GM12878 (cell line): ENCODE data around the gene VPS8. TPM values are rescaled to one million over a fixed set of nuclear protein-coding genes. Genes with fewer than 3 reads are reported as not detected.

Source experiments
- ATAC-seq: fragments of 200-7000 bp; cut with Tn5 transposase; 3 replicates; pipeline ENCODE4 v1.9.1; 2020; ENCODE audit warnings: mild to moderate bottlenecking, moderate library complexity
- BruUV-seq: library from RNA; stranded (reverse); fragments of 400-500 nt; replicated peaks from 2 replicates; lab custom pipeline; 2021; lab: Mats Ljungman, UMichigan
- CTCF ChIA-PET: fragments of 300-600 bp; sonication (Branson Sonifier 250); formaldehyde crosslinking; extraction: SDS; loops from one replicate; lab custom pipeline; 2021; ENCODE audit warnings: inconsistent platforms; lab: Yijun Ruan, JAX
- POLR2A ChIA-PET: fragments of 350-600 bp; formaldehyde crosslinking; extraction: SDS; loops from one replicate; lab custom pipeline; 2021; ENCODE audit warnings: inconsistent platforms; lab: Charles Lee
- RAD21 ChIA-PET: fragments of 300-600 bp; sonication (Branson Sonifier 250); formaldehyde crosslinking; loops from one replicate; lab custom pipeline; 2023; ENCODE audit warnings: antibody characterized with exemption; ENCODE audit not compliant: unreplicated experiment; lab: Charles Lee
- SMC1A ChIA-PET: fragments of 300-600 bp; sonication (Branson Sonifier 250); formaldehyde crosslinking; loops from one replicate; lab custom pipeline; 2023; ENCODE audit not compliant: unreplicated experiment, uncharacterized antibody; lab: Charles Lee
- DNase-seq: peaks from one replicate; pipeline ENCODE4 v3.0.0-alpha.2; 2011; ENCODE audit warnings: low read depth, low spot score
- FAIRE-seq: peaks from 3 replicates; lab custom pipeline; 2011; peaks lifted over from hg19 to GRCh38; lab: Jason Lieb, UNC
- H2AFZ ChIP-seq: 2 replicates; pipeline ENCODE4 v1.6.0; 2011; ENCODE audit warnings: low read depth, low read length, control low read depth; ENCODE audit not compliant: control insufficient read depth
- H3K27ac ChIP-seq: 2 replicates; pipeline ENCODE4 v1.5.1; 2011; ENCODE audit warnings: control low read depth; ENCODE audit not compliant: control insufficient read depth, insufficient read depth
- H3K27me3 ChIP-seq, 2 experiments: replicated peaks in 1 of 2; 2 replicates each; pipeline versions ENCODE4 v1.6.0 to v1.6.1; 2011; ENCODE audit warnings: low read length in 1 of 2; ENCODE audit not compliant: control insufficient read depth in 2 of 2, insufficient read depth in 2 of 2
- H3K36me3 ChIP-seq, 2 experiments: 2 replicates each; pipeline ENCODE4 v1.5.1; 2011; ENCODE audit warnings: low read length in 1 of 2; ENCODE audit not compliant: control insufficient read depth in 2 of 2, insufficient read depth in 2 of 2
- H3K4me1 ChIP-seq: 2 replicates; pipeline ENCODE4 v1.6.1; 2011; ENCODE audit warnings: mild to moderate bottlenecking, low read length, moderate library complexity, mixed read lengths; ENCODE audit not compliant: control insufficient read depth, insufficient read depth
- H3K4me2 ChIP-seq: 2 replicates; pipeline ENCODE4 v1.6.0; 2011; ENCODE audit warnings: control low read depth; ENCODE audit not compliant: control insufficient read depth, insufficient read depth
- H3K4me3 ChIP-seq: fragments of 200-600 bp; sonication (generic); 2 replicates; pipeline ENCODE4 v1.5.1; 2016
- H3K79me2 ChIP-seq: 2 replicates; pipeline ENCODE4 v1.6.0; 2011; ENCODE audit warnings: low read length; ENCODE audit not compliant: control insufficient read depth, insufficient read depth
- H3K9ac ChIP-seq: 2 replicates; pipeline ENCODE4 v1.8.0; 2011; ENCODE audit warnings: low read length, control low read depth, mixed read lengths; ENCODE audit not compliant: control insufficient read depth, insufficient read depth
- H3K9me3 ChIP-seq: replicated peaks from 3 replicates; pipeline ENCODE4 v1.5.1; 2011; ENCODE audit warnings: mild to moderate bottlenecking, low read length; ENCODE audit not compliant: control insufficient read depth, insufficient read depth
- H4K20me1 ChIP-seq: 2 replicates; pipeline ENCODE4 v1.6.0; 2011; ENCODE audit not compliant: control insufficient read depth, insufficient read depth
- CHD2 ChIP-seq: IDR thresholded peaks from 2 replicates; pipeline ENCODE4 v1.6.1; 2011; ENCODE audit warnings: low read depth, low read length, improper control_type of control experiment, borderline replicate concordance
- CREM ChIP-seq: IDR thresholded peaks from 2 replicates; pipeline ENCODE4 v1.6.1; 2014; ENCODE audit warnings: antibody characterized with exemption, low read depth
- E4F1 ChIP-seq: fragments of 450-650 bp; IDR thresholded peaks from 2 replicates; pipeline ENCODE4 v1.6.1; 2018; ENCODE audit warnings: borderline replicate concordance, mild to moderate bottlenecking; ENCODE audit not compliant: partially characterized antibody
- NFIC ChIP-seq: IDR thresholded peaks from 2 replicates; pipeline ENCODE4 v1.6.1; 2012; ENCODE audit warnings: low read depth, mild to moderate bottlenecking, inconsistent platforms, low read length, moderate library complexity
- NFYA ChIP-seq: IDR thresholded peaks from 2 replicates; pipeline ENCODE4 v1.6.1; 2011; ENCODE audit warnings: low read depth, mild to moderate bottlenecking, low read length, improper control_type of control experiment, borderline replicate concordance
- NR2C1 ChIP-seq: fragments of 450-650 bp; IDR thresholded peaks from 2 replicates; pipeline ENCODE4 v1.6.1; 2017; ENCODE audit warnings: antibody characterized with exemption, mild to moderate bottlenecking, moderate library complexity
- NRF1 ChIP-seq: conservative IDR thresholded peaks from 2 replicates; pipeline ENCODE4 v1.6.1; 2011; ENCODE audit warnings: mild to moderate bottlenecking, low read depth, low read length, improper control_type of control experiment
- RBBP5 ChIP-seq: fragments of 200-600 bp; sonication (generic); conservative IDR thresholded peaks from 2 replicates; pipeline ENCODE4 v1.6.1; 2016
- REST ChIP-seq: IDR thresholded peaks from 2 replicates; pipeline ENCODE4 v1.6.1; 2012; ENCODE audit warnings: mild to moderate bottlenecking, low read depth, low read length
- SREBF2 ChIP-seq: IDR thresholded peaks from 2 replicates; pipeline ENCODE4 v1.6.1; 2012; ENCODE audit warnings: mild to moderate bottlenecking, low read length
- TBL1XR1 ChIP-seq: IDR thresholded peaks from 2 replicates; pipeline ENCODE4 v1.6.1; 2012; ENCODE audit warnings: low read depth, low read length, improper control_type of control experiment
- ZBTB4 ChIP-seq: fragments of 450-650 bp; formaldehyde crosslinking; IDR thresholded peaks from 2 replicates; pipeline ENCODE4 v1.4.0; 2022; ENCODE audit warnings: mild to moderate bottlenecking, moderate library complexity
- WGBS: methylation state at CpG from one replicate; pipeline ENCODE4 v1.1.6; 2016; ENCODE audit warnings: low lambda C conversion rate; ENCODE audit not compliant: insufficient replicate concordance, insufficient coverage; ENCODE audit errors: missing lambda C conversion rate; 5-methylcytosine and 5-hydroxymethylcytosine counted together
- in situ Hi-C: fragments of 300-500 bp; cut with MboI; formaldehyde crosslinking; loops from 9 replicates; pipeline ENCODE4 v1.14.3; 2018; ENCODE audit warnings: mixed read lengths
- intact Hi-C: fragments of 100-400 bp; cut with micrococcal nuclease; formaldehyde crosslinking; loops from one replicate; pipeline ENCODE4 v1.14.2; 2022; ENCODE audit not compliant: unreplicated experiment
- polyA plus RNA-seq, 11 experiments: library from polyadenylated mRNA; depleted of rRNA in 4 of 11; unstranded in 6 of 11; stranded (reverse) in 5 of 11; fragments of >200 nt; fragmentation: Nextera tagmentation in 4 of 11; fragmentation: Illumina TruSeq in 1 of 11; extraction: Ambion mirVana in 4 of 11; extraction: Trizol in 1 of 11; gene quantifications; 1 replicate in 1 of 11; 2 replicates in 10 of 11; pipeline versions ENCODE4 v1.2.1 to v1.2.3, GENCODE V29; 2011 to 2016; ENCODE audit warnings: inconsistent platforms in 2 of 11, missing spikeins in 2 of 11, low read depth in 1 of 11
- total RNA-seq, 4 experiments: library from RNA; depleted of rRNA in 3 of 4; stranded (reverse); fragments of >200 nt in 3 of 4; fragmentation: Illumina TruSeq in 1 of 4; extraction: Trizol in 1 of 4; gene quantifications; 2 replicates each; pipeline versions ENCODE4 v1.2.1 to v1.2.3, GENCODE V29; 2013 to 2021

The VPS8 gene
- total and polyA plus RNA-seq, 10 of the 15 experiments (the other 5 are each of a cell fraction or from before 2014, with no cell fraction given): 8.9 to 34.7 (median 20.9) TPM

- no peak overlapping the region for H3K4me3 ChIP-seq
- in situ Hi-C loops: no loop called here
- H3K9ac ChIP-seq: no peak overlapping the region
- BruUV-seq: no TSS peak
- FAIRE-seq (no peak), DNase-seq (no peak), ATAC-seq (no peak)
- POLR2A ChIA-PET: no interaction called here
- H3K27me3 ChIP-seq: peaks cover 0 to 2% of the 10 kb centered on the region in 2 experiments; a peak in 1 of 4 replicates
- H4K20me1 ChIP-seq: no peaks in the 10 kb centered on the region
- no peaks in the 10 kb centered on the region for H3K9me3 ChIP-seq
- CTCF ChIA-PET: interaction anchor here (1.2 to 1.4 kb wide), 2 partner anchors 92 to 94 kb away, joined by 3 to 4 read pairs; no protein-coding TSS in a partner anchor
- no peak overlapping the region for H3K4me2 ChIP-seq
- no peaks in the 10 kb centered on the region for H3K79me2 ChIP-seq
- SMC1A ChIA-PET: no interaction called here
- RAD21 ChIA-PET: interaction anchor here (1.2 kb wide), 1 partner anchor 94 kb away, joined by 3 read pairs; no protein-coding TSS in a partner anchor
- WGBS: 55% methylated on average over 5 of the region's 5 CpGs
- no peak overlapping the region for H2AFZ ChIP-seq
- no peak overlapping the region for H3K27ac ChIP-seq
- intact Hi-C loops: no loop called here
- no peaks in the 10 kb centered on the region for H3K36me3 ChIP-seq
- H3K4me1 ChIP-seq: no peaks in the 10 kb centered on the region
- TF ChIP-seq CREM (no peak), RBBP5 (no peak), NFYA (no peak), ZBTB4 (CRISPR knock-in tag) (no peak), CHD2 (no peak), NR2C1 (no peak), NFIC (no peak), E4F1 (no peak), NRF1 (no peak), TBL1XR1 (no peak), REST (no peak), SREBF2 (no peak)
Observed at GRCh38 chr3:185084402-185084801, 272.4 kb downstream of the VPS8 start.
